SKM-1 (cell line): Measurements from ENCODE around the gene TRIM15.
"Not testable (repeated sequence)": the region's sequence is repeated elsewhere in the genome, so short reads cannot be mapped to it uniquely, and the experiment has no call there.

Experiments
- DNase-seq: peaks from one replicate; lab custom pipeline; 2025; ENCODE audit not compliant: unreplicated experiment; lab: John Stamatoyannopoulos, UW

The TRIM15 gene

GRCh38 chr6:30160785-30161531 lies 2.4 kb upstream of the TRIM15 start, which contains the start of gene TRIM10:
Gene TRIM10, minus strand, starts transcription at chr6:30161211. Its CDS starts 353 bp downstream, at chr6:30160858.
- no peak for DNase-seq

- no peak for DNase-seq
Observed at GRCh38 chr6:30162265-30163089, 869 bp upstream of the TRIM15 start.

- DNase-seq: no peak
Observed at GRCh38 chr6:30163918-30164654, 740 bp downstream of the TRIM15 start.

- no peak for DNase-seq
Observed at GRCh38 chr6:30164714-30165113, 1.4 kb downstream of the TRIM15 start.

GRCh38 chr6:30165238-30165637 lies 1.9 kb downstream of the TRIM15 start:
- DNase-seq: not testable (repeated sequence)

- DNase-seq: no peak
Observed at GRCh38 chr6:30167101-30167500, 3.8 kb downstream of the TRIM15 start.

- no peak for DNase-seq
Observed at GRCh38 chr6:30168741-30169140, 5.4 kb downstream of the TRIM15 start.

GRCh38 chr6:30169658-30170614 lies 6.6 kb downstream of the TRIM15 start:
- DNase-seq: peak; percentile 28

- no peak for DNase-seq
Observed at GRCh38 chr6:30171677-30172471, 8.5 kb downstream of the TRIM15 start.

GRCh38 chr6:30172681-30173080 lies 9.3 kb downstream of the TRIM15 start:
- no peak for DNase-seq

GRCh38 chr6:30175765-30176164 lies 12.4 kb downstream of the TRIM15 start:
- no peak for DNase-seq

- no peak for DNase-seq
Observed at GRCh38 chr6:30178837-30179236, 15.5 kb downstream of the TRIM15 start.

- DNase-seq: no peak
Observed at GRCh38 chr6:30180145-30180544, 16.8 kb downstream of the TRIM15 start.

GRCh38 chr6:30184417-30185031 lies 21.2 kb downstream of the TRIM15 start:
- no peak for DNase-seq

- DNase-seq: no peak
Observed at GRCh38 chr6:30185846-30186484, 22.6 kb downstream of the TRIM15 start.

- DNase-seq: no peak
Observed at GRCh38 chr6:30188541-30188940, 25.2 kb downstream of the TRIM15 start.

- DNase-seq: no peak
Observed at GRCh38 chr6:30192076-30192475, 28.7 kb downstream of the TRIM15 start.

GRCh38 chr6:30194797-30195690 lies 31.7 kb downstream of the TRIM15 start:
- no peak for DNase-seq
